WTC11 (cell line): Measurements from ENCODE around the gene KRT10. TPM values are rescaled to one million over a fixed set of nuclear protein-coding genes. Genes with fewer than 3 reads are reported as not detected.

Experiments used
- ATAC-seq: fragments of 200-7000 bp; cut with Tn5 transposase; 2 replicates; pipeline ENCODE4 v1.10.0; 2021; ENCODE audit warnings: mild to moderate bottlenecking, moderate library complexity
- CTCF ChIA-PET: fragments of 300-600 bp; sonication (Branson Sonifier 250); formaldehyde crosslinking; loops from one replicate; lab custom pipeline; 2021; ENCODE audit warnings: antibody characterized with exemption; lab: Charles Lee
- POLR2A ChIA-PET: fragments of 350-600 bp; sonication (Branson Sonifier 250); formaldehyde crosslinking; loops from one replicate; lab custom pipeline; 2021; ENCODE audit warnings: antibody characterized with exemption; lab: Charles Lee
- DNase-seq: peaks from one replicate; pipeline ENCODE4 v3.0.0; 2021; ENCODE audit warnings: low spot score
- H3K27ac Mint-ChIP-seq: 2 replicates; pipeline ENCODE4 v1.8.0; 2021; ENCODE audit warnings: mixed read lengths
- H3K27me3 Mint-ChIP-seq: 2 replicates; pipeline ENCODE4 v1.8.0; 2021; ENCODE audit warnings: low read depth, mild to moderate bottlenecking, moderate library complexity, mixed read lengths
- H3K36me3 Mint-ChIP-seq: 2 replicates; pipeline ENCODE4 v1.8.0; 2021; ENCODE audit warnings: mixed read lengths
- H3K4me1 Mint-ChIP-seq: 2 replicates; pipeline ENCODE4 v1.8.0; 2022; ENCODE audit warnings: mixed read lengths
- H3K4me3 Mint-ChIP-seq: 2 replicates; pipeline ENCODE4 v1.8.0; 2021; ENCODE audit warnings: mild to moderate bottlenecking, moderate library complexity, mixed read lengths
- H3K9me3 Mint-ChIP-seq: 2 replicates; pipeline ENCODE4 v1.8.0; 2021; ENCODE audit warnings: mixed read lengths
- ARID4B ChIP-seq: sonication (generic); formaldehyde crosslinking; IDR thresholded peaks from 2 replicates; pipeline ENCODE4 v1.8.0; 2023; ENCODE audit warnings: missing genetic modification reagents, mild to moderate bottlenecking, borderline replicate concordance
- ATF1 ChIP-seq: sonication (generic); formaldehyde crosslinking; IDR thresholded peaks from 2 replicates; pipeline ENCODE4 v1.8.1; 2023; ENCODE audit warnings: mild to moderate bottlenecking, moderate library complexity, missing genetic modification reagents
- CTCF ChIP-seq: fragments of 200-600 bp; IDR thresholded peaks from 2 replicates; pipeline ENCODE4 v1.8.0; 2022; ENCODE audit warnings: antibody characterized with exemption
- FOXJ3 ChIP-seq: sonication (generic); formaldehyde crosslinking; IDR thresholded peaks from 2 replicates; pipeline ENCODE4 v1.9.0; 2021; ENCODE audit warnings: missing genetic modification reagents, mild to moderate bottlenecking, borderline replicate concordance
- OVOL2 ChIP-seq: fragments of 250-450 bp; sonication (Bioruptor Pico); IDR thresholded peaks from 2 replicates; pipeline ENCODE4 v1.9.0; 2021; ENCODE audit warnings: mild to moderate bottlenecking, borderline replicate concordance
- PREB ChIP-seq: sonication (generic); formaldehyde crosslinking; IDR thresholded peaks from 2 replicates; pipeline ENCODE4 v1.8.1; 2022; ENCODE audit warnings: mild to moderate bottlenecking, missing genetic modification reagents, moderate library complexity, borderline replicate concordance
- USF1 ChIP-seq: sonication (generic); formaldehyde crosslinking; IDR thresholded peaks from 2 replicates; pipeline ENCODE4 v1.8.0; 2022; ENCODE audit warnings: mild to moderate bottlenecking, missing genetic modification reagents
- USF2 ChIP-seq: sonication (generic); formaldehyde crosslinking; IDR thresholded peaks from 2 replicates; pipeline ENCODE4 v1.8.1; 2023; ENCODE audit warnings: mild to moderate bottlenecking, missing genetic modification reagents, moderate library complexity
- ZMAT4 ChIP-seq: fragments of 250-450 bp; sonication (Bioruptor Pico); IDR thresholded peaks from 2 replicates; pipeline ENCODE4 v1.9.0; 2021; ENCODE audit warnings: mild to moderate bottlenecking
- ZNF396 ChIP-seq: fragments of 250-450 bp; sonication (Bioruptor Pico); IDR thresholded peaks from 2 replicates; pipeline ENCODE4 v1.8.0; 2021; ENCODE audit warnings: mild to moderate bottlenecking, moderate library complexity, borderline replicate concordance
- ZNF423 ChIP-seq: fragments of 250-450 bp; sonication (Bioruptor Pico); IDR thresholded peaks from 2 replicates; pipeline ENCODE4 v2.1.2; 2022; ENCODE audit warnings: mild to moderate bottlenecking, moderate library complexity
- total RNA-seq: library from RNA; stranded (reverse); gene quantifications from 3 replicates; pipeline ENCODE4 v1.2.3, GENCODE V29; 2021
- TF ChIP-seq, protein P1 (sequence below): sonication (generic); formaldehyde crosslinking; IDR thresholded peaks from 2 replicates; pipeline ENCODE4 v1.8.1; 2022; ENCODE audit warnings: missing genetic modification reagents, borderline replicate concordance

The KRT10 gene
- total RNA-seq, 1 experiment from 2014 or later = 23.2 TPM

DNA sequence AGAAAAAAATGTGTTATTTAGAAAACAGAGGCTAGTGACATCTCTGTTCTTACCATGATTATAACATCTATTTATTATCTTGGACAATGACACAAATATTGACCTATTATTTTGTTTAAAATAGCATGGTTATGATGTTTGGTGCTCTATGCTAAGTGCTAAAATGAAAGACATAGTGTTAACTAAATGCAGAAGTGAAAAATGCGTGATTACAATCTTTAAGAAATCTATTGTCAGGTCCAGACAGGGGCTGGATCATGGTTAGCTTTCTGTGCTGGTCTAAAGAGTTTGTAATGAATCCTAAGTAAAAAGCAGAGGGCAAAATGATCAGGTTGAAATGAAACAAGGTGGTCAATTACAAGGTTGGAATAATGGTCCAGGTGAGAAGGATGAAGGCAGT, 22.0 kb downstream of the KRT10 start:
- POLR2A ChIA-PET = no interaction called here
- no peaks in the 10 kb centered on the region for H3K9me3 Mint-ChIP-seq
- CTCF ChIA-PET = no interaction called here

More for the DNA sequence above, 22.0 kb downstream of the KRT10 start:
- ATAC-seq = no peak
- Mint-ChIP-seq H3K4me3 (no peak overlapping the region), H3K27ac (no peak overlapping the region), H3K4me1 (peaks cover 4% of the 10 kb centered on the region), H3K27me3 (peaks cover 14% of the 10 kb centered on the region), H3K36me3 (no peaks in the 10 kb centered on the region)
- DNase-seq = no peak
- TF ChIP-seq FOXJ3 (CRISPR knock-in tag) (no peak), ZNF396 (CRISPR knock-in tag) (no peak), ZNF423 (CRISPR knock-in tag) (no peak), ATF1 (CRISPR knock-in tag) (no peak), USF1 (CRISPR knock-in tag) (no peak), USF2 (CRISPR knock-in tag) (no peak), OVOL2 (no peak), ZMAT4 (CRISPR knock-in tag) (no peak), PREB (CRISPR knock-in tag) (no peak), CTCF (no peak), ARID4B (CRISPR knock-in tag) (no peak)
- TF ChIP-seq, protein P1, sequence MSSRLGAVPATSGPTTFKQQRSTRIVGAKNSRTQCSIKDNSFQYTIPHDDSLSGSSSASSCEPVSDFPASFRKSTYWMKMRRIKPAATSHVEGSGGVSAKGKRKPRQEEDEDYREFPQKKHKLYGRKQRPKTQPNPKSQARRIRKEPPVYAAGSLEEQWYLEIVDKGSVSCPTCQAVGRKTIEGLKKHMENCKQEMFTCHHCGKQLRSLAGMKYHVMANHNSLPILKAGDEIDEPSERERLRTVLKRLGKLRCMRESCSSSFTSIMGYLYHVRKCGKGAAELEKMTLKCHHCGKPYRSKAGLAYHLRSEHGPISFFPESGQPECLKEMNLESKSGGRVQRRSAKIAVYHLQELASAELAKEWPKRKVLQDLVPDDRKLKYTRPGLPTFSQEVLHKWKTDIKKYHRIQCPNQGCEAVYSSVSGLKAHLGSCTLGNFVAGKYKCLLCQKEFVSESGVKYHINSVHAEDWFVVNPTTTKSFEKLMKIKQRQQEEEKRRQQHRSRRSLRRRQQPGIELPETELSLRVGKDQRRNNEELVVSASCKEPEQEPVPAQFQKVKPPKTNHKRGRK (CRISPR knock-in tag) = no peak
